Measurements from ENCODE around the gene ORC3.

Gene ORC3

GRCh38 chr6:87573307-87574024, 16.5 kb upstream of the ORC3 start:
- Histone ChIP-seq H4K20me1 (ENCODE audit: insufficient read depth, low read length) (peaks cover 28% of the 10 kb centered on the region; the same call in 1 of the 2 replicates), H3K36me3 (ENCODE audit: insufficient read depth, low read length) (peaks cover 10% of the 10 kb centered on the region; the same call in 1 of the 2 replicates), H3K9ac (ENCODE audit: low read depth, low read length) (no peak overlapping the region), H3K4me1 (ENCODE audit: insufficient read depth, low read length) (peaks cover 18% of the 10 kb centered on the region), H3K4me2 (ENCODE audit: insufficient read depth, low read length) (no peak overlapping the region), H3K27me3 (ENCODE audit: insufficient read depth, low read length, poor library complexity) (no peaks in the 10 kb centered on the region), H2AFZ (ENCODE audit: low read depth, low read length) (no peak overlapping the region), H3K9me3 (ENCODE audit: insufficient read depth, low read length, severe bottlenecking) (no peaks in the 10 kb centered on the region), H3K79me2 (ENCODE audit: insufficient read depth, low read length) (peaks cover 83% of the 10 kb centered on the region), H3K4me3 (ENCODE audit: low read depth in 1 of 2, low read length in 2 of 2) (no peak overlapping the region), H3K27ac (ENCODE audit: low read length) (no peak overlapping the region)
- TF ChIP-seq EZH2 (IDR thresholded peaks at IDR 0.05; ENCODE audit: borderline replicate concordance, low read depth, low read length, severe bottlenecking) (no peak), CTCF (IDR thresholded peaks at IDR 0.05; ENCODE audit: borderline replicate concordance, extremely low read depth, low read length, poor library complexity, severe bottlenecking) (no peak)
- ATAC-seq (ENCODE audit: insufficient read depth, low read depth), result no peak
- DNase-seq, result no peak

GRCh38 chr6:87574237-87574804, 15.6 kb upstream of the ORC3 start:
- H3K36me3 ChIP-seq (ENCODE audit: insufficient read depth, low read length), result peaks cover 4% of the 10 kb centered on the region; the same call in 1 of the 2 replicates
- H3K4me2 ChIP-seq (ENCODE audit: insufficient read depth, low read length), result no peak overlapping the region
- peaks cover 18% of the 10 kb centered on the region for H3K4me1 ChIP-seq (ENCODE audit: insufficient read depth, low read length)
- peaks cover 87% of the 10 kb centered on the region for H3K79me2 ChIP-seq (ENCODE audit: insufficient read depth, low read length)
- H2AFZ ChIP-seq (ENCODE audit: low read depth, low read length), result no peak overlapping the region
- TF ChIP-seq CTCF (IDR thresholded peaks at IDR 0.05; ENCODE audit: borderline replicate concordance, extremely low read depth, low read length, poor library complexity, severe bottlenecking), result no peak
- TF ChIP-seq EZH2 (IDR thresholded peaks at IDR 0.05; ENCODE audit: borderline replicate concordance, low read depth, low read length, severe bottlenecking), result no peak
- no peak for DNase-seq
- H3K4me3 ChIP-seq (ENCODE audit: low read depth in 1 of 2, low read length in 2 of 2), result no peak overlapping the region
- H3K27me3 ChIP-seq (ENCODE audit: insufficient read depth, low read length, poor library complexity), result no peaks in the 10 kb centered on the region
- H3K9me3 ChIP-seq (ENCODE audit: insufficient read depth, low read length, severe bottlenecking), result no peaks in the 10 kb centered on the region
- peaks cover 26% of the 10 kb centered on the region; the same call in 1 of the 2 replicates for H4K20me1 ChIP-seq (ENCODE audit: insufficient read depth, low read length)
- no peak for ATAC-seq (ENCODE audit: insufficient read depth, low read depth)
- H3K27ac ChIP-seq (ENCODE audit: low read length), result no peak overlapping the region
- H3K9ac ChIP-seq (ENCODE audit: low read depth, low read length), result no peak overlapping the region

DNA sequence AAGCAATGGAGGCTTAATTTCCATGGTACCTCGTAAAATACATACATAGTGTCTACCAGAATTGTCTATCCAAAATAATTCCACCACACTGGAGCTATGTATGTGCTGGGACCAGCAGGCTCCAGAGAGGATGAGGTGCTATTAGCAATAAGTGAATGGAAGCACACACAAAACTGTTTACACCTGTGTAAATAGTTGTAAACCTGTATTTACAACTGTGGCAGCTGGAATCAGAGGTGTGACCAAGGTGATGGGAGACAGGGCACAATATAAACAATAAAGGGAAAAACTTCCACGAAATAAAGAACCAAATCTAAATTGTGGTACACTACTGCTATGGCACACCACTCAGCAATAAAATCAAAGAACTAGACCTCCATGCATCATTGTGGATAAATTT, 14.5 kb upstream of the ORC3 start:
- TF ChIP-seq EZH2 (IDR thresholded peaks at IDR 0.05; ENCODE audit: borderline replicate concordance, low read depth, low read length, severe bottlenecking), result no peak
- TF ChIP-seq CTCF (IDR thresholded peaks at IDR 0.05; ENCODE audit: borderline replicate concordance, extremely low read depth, low read length, poor library complexity, severe bottlenecking), result no peak
- Histone ChIP-seq H4K20me1 (ENCODE audit: insufficient read depth, low read length) (peaks cover 21% of the 10 kb centered on the region; the same call in 1 of the 2 replicates), H3K4me3 (ENCODE audit: low read depth in 1 of 2, low read length in 2 of 2) (no peak overlapping the region), H3K4me2 (ENCODE audit: insufficient read depth, low read length) (0 out of 2 replicates have a peak overlapping the region, but pooled peaks have one; percentile 23), H3K9me3 (ENCODE audit: insufficient read depth, low read length, severe bottlenecking) (no peaks in the 10 kb centered on the region), H3K27me3 (ENCODE audit: insufficient read depth, low read length, poor library complexity) (no peaks in the 10 kb centered on the region), H3K36me3 (ENCODE audit: insufficient read depth, low read length) (0 out of 2 replicates have a peak, but pooled peaks cover 5% of the 10 kb centered on the region), H3K9ac (ENCODE audit: low read depth, low read length) (no peak overlapping the region), H3K27ac (ENCODE audit: low read length) (peak overlapping the region; percentile 0; the same call in 1 of the 2 replicates), H3K79me2 (ENCODE audit: insufficient read depth, low read length) (peaks cover 89% of the 10 kb centered on the region), H2AFZ (ENCODE audit: low read depth, low read length) (no peak overlapping the region), H3K4me1 (ENCODE audit: insufficient read depth, low read length) (peaks cover 18% of the 10 kb centered on the region)
- no peak for DNase-seq
- ATAC-seq (ENCODE audit: insufficient read depth, low read depth), result no peak

Data from DND-41 (cell line).